IMR-90 (cell line): ENCODE results near the gene RYR1. TPM values are rescaled to one million over a fixed set of nuclear protein-coding genes. Genes with fewer than 3 reads are reported as not detected.

Experiments used
- ATAC-seq: fragments of 200-7000 bp; cut with Tn5 transposase; 2 replicates; pipeline ENCODE4 v1.9.1; 2020; ENCODE audit warnings: low read depth, mild to moderate bottlenecking, moderate library complexity
- BruUV-seq: library from RNA; stranded (reverse); fragments of 400-500 nt; replicated peaks from 2 replicates; lab custom pipeline; 2021; lab: Mats Ljungman, UMichigan
- CTCF ChIA-PET: fragments of 300-600 bp; formaldehyde crosslinking; extraction: SDS; loops from one replicate; lab custom pipeline; 2021; ENCODE audit warnings: antibody characterized with exemption; lab: Yijun Ruan, JAX
- POLR2A ChIA-PET: fragments of 300-600 bp; sonication (Branson Sonifier 250); formaldehyde crosslinking; loops from one replicate; lab custom pipeline; 2022; ENCODE audit warnings: antibody characterized with exemption; ENCODE audit not compliant: unreplicated experiment; lab: Charles Lee
- DNase-seq: peaks from one replicate; pipeline ENCODE4 v3.0.0; 2013
- H2AFZ ChIP-seq: replicated peaks from 2 replicates; pipeline ENCODE3; 2013; ENCODE audit warnings: low read length, mild to moderate bottlenecking; ENCODE audit not compliant: poor library complexity
- H2AK5ac ChIP-seq: 2 replicates; pipeline ENCODE4 v1.6.1; 2013; ENCODE audit warnings: low read depth, low read length, inconsistent platforms
- H2AK9ac ChIP-seq: replicated peaks from 2 replicates; pipeline ENCODE3; 2013; ENCODE audit warnings: mild to moderate bottlenecking, low read depth, low read length, moderate library complexity; ENCODE audit not compliant: poor library complexity
- H2BK120ac ChIP-seq: 2 replicates; pipeline ENCODE4 v1.6.1; 2013; ENCODE audit warnings: low read depth, low read length, inconsistent platforms
- H2BK15ac ChIP-seq: 3 replicates; pipeline ENCODE4 v1.6.1; 2013; ENCODE audit warnings: low read depth, low read length, inconsistent platforms
- H2BK20ac ChIP-seq: 2 replicates; pipeline ENCODE4 v1.6.1; 2013; ENCODE audit warnings: low read depth, mild to moderate bottlenecking, inconsistent platforms, low read length, moderate library complexity
- H2BK5ac ChIP-seq: 2 replicates; pipeline ENCODE4 v1.6.1; 2013; ENCODE audit warnings: mild to moderate bottlenecking, low read depth, low read length, inconsistent platforms; ENCODE audit not compliant: poor library complexity, severe bottlenecking
- H3K14ac ChIP-seq: replicated peaks from 2 replicates; pipeline ENCODE4 v1.6.1; 2013; ENCODE audit warnings: low read depth, low read length, inconsistent platforms
- H3K18ac ChIP-seq: 2 replicates; pipeline ENCODE4 v1.6.1; 2013; ENCODE audit warnings: low read depth, low read length, control low read depth
- H3K23ac ChIP-seq: 2 replicates; pipeline ENCODE4 v1.6.1; 2013; ENCODE audit warnings: low read depth, low read length, inconsistent platforms
- H3K27ac ChIP-seq: 2 replicates; pipeline ENCODE4 v1.5.1; 2013; ENCODE audit warnings: mild to moderate bottlenecking, control low read depth, low read length; ENCODE audit not compliant: insufficient read depth
- H3K27me3 ChIP-seq: 2 replicates; pipeline ENCODE4 v1.6.1; 2013; ENCODE audit warnings: low read length; ENCODE audit not compliant: control insufficient read depth, insufficient read depth
- H3K36me3 ChIP-seq: 2 replicates; pipeline ENCODE4 v1.6.1; 2013; ENCODE audit warnings: low read length, mixed read lengths; ENCODE audit not compliant: control insufficient read depth, insufficient read depth
- H3K4ac ChIP-seq: 2 replicates; pipeline ENCODE4 v1.6.1; 2013; ENCODE audit warnings: low read depth, low read length, inconsistent platforms
- H3K4me1 ChIP-seq: 2 replicates; pipeline ENCODE4 v1.6.1; 2013; ENCODE audit warnings: low read length, mixed read lengths; ENCODE audit not compliant: control insufficient read depth, insufficient read depth
- H3K4me2 ChIP-seq: 2 replicates; pipeline ENCODE4 v1.6.1; 2013; ENCODE audit warnings: low read depth, mild to moderate bottlenecking, control low read depth, low read length, moderate library complexity
- H3K4me3 ChIP-seq: 2 replicates; pipeline ENCODE4 v1.5.1; 2013; ENCODE audit warnings: low read depth, mild to moderate bottlenecking, control low read depth, low read length, moderate library complexity; ENCODE audit not compliant: insufficient read depth
- H3K56ac ChIP-seq: 2 replicates; pipeline ENCODE4 v1.6.1; 2013; ENCODE audit warnings: low read length, inconsistent platforms; ENCODE audit not compliant: insufficient read depth; ENCODE audit errors: extremely low read depth
- H3K79me1 ChIP-seq, 2 experiments: 2 replicates each; pipeline ENCODE4 v1.6.1; 2013; ENCODE audit warnings: low read length in 2 of 2, inconsistent platforms in 1 of 2, low read depth in 1 of 2
- H3K9ac ChIP-seq: 2 replicates; pipeline ENCODE4 v1.6.1; 2013; ENCODE audit warnings: low read depth, low read length, control low read depth
- H3K9me1 ChIP-seq: 2 replicates; pipeline ENCODE4 v1.6.1; 2013; ENCODE audit warnings: low read length, inconsistent platforms; ENCODE audit not compliant: insufficient read depth
- H3K9me3 ChIP-seq: 2 replicates; pipeline ENCODE4 v1.6.1; 2013; ENCODE audit warnings: low read length; ENCODE audit not compliant: control insufficient read depth, insufficient read depth
- H4K20me1 ChIP-seq: 2 replicates; pipeline ENCODE4 v1.6.1; 2013; ENCODE audit warnings: low read length, inconsistent platforms; ENCODE audit not compliant: insufficient read depth
- H4K5ac ChIP-seq: 2 replicates; pipeline ENCODE4 v1.6.1; 2013; ENCODE audit warnings: mild to moderate bottlenecking, low read depth, low read length, control low read depth
- H4K8ac ChIP-seq, 2 experiments: 2 replicates each; pipeline ENCODE4 v1.6.1; 2013; ENCODE audit warnings: low read depth in 2 of 2, low read length in 2 of 2, control low read depth in 1 of 2, inconsistent platforms in 1 of 2
- H4K91ac ChIP-seq: 2 replicates; pipeline ENCODE4 v1.6.1; 2013; ENCODE audit warnings: low read depth, low read length, inconsistent platforms; ENCODE audit not compliant: insufficient read depth
- CEBPB ChIP-seq: IDR thresholded peaks from 2 replicates; pipeline ENCODE4 v1.6.1; 2012; ENCODE audit warnings: low read depth, low read length, improper control_type of control experiment
- NFE2L2 ChIP-seq: fragments of 150-350 bp; IDR thresholded peaks from 2 replicates; pipeline ENCODE4 v1.6.1; 2016; ENCODE audit warnings: low read depth, mild to moderate bottlenecking, low read length
- POLR2A ChIP-seq: IDR thresholded peaks from 2 replicates; pipeline ENCODE4 v1.6.1; 2012; ENCODE audit warnings: mild to moderate bottlenecking, low read depth, low read length
- RAD21 ChIP-seq: IDR thresholded peaks from 2 replicates; pipeline ENCODE4 v1.6.1; 2012; ENCODE audit warnings: low read length, improper control_type of control experiment
- WGBS, 2 experiments: methylation state at CpG; one replicate each; pipeline versions ENCODE4 v1.1.5 to v1.1.7; 2013; ENCODE audit warnings: missing lambda C conversion rate in 2 of 2; ENCODE audit not compliant: insufficient read length in 1 of 2; ENCODE audit errors: extremely low coverage in 2 of 2; 5-methylcytosine and 5-hydroxymethylcytosine counted together
- dilution Hi-C: fragments of 300-500 bp; cut with HindIII; formaldehyde crosslinking; loops from one replicate; pipeline ENCODE4 v1.14.3; 2018; ENCODE audit warnings: low sequenced_read_pairs; ENCODE audit not compliant: unreplicated experiment
- in situ Hi-C: fragments of 300-500 bp; cut with MboI; formaldehyde crosslinking; loops from 3 replicates; pipeline ENCODE4 v1.14.3; 2019; ENCODE audit warnings: low sequenced_read_pairs, inconsistent platforms, mixed read lengths
- intact Hi-C: fragments of 100-400 bp; cut with micrococcal nuclease; formaldehyde crosslinking; loops from 2 replicates; pipeline ENCODE4 v1.10.0; 2022
- polyA plus RNA-seq, 3 experiments: library from polyadenylated mRNA; depleted of rRNA; stranded (reverse); fragments of >200 nt; gene quantifications; 2 replicates each; pipeline ENCODE4 v1.2.3, GENCODE V29; 2012; ENCODE audit warnings: low replicate concordance in 1 of 3
- total RNA-seq: library from RNA; depleted of rRNA; stranded (reverse); fragments of >200 nt; gene quantifications from 2 replicates; pipeline ENCODE4 v1.2.3, GENCODE V29; 2012

RYR1 gene
- total and polyA plus RNA-seq, 2 of the 4 experiments (the other 2 are of a cell fraction): not detected

DNA sequence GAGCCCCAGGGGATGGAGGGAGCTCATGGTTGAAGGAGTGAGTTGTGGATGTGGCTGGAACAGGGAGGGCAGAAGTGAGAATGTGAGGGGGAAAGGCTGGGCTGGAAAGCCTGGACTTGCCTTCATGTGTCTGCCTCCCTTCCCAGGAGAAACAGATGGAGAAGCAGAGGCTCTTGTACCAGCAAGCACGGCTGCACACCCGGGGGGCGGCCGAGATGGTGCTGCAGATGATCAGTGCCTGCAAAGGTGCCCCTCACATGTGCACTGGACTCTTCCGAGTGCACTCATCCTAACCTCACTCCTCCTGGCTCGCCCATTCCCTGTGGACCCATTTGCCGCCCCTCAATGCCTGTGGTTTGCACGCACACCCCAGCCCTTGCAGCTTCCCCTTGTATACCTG, 101.1 kb downstream of the RYR1 start:
- no peak overlapping the region for H3K4me2 ChIP-seq
- in situ Hi-C loops (no loop called here), dilution Hi-C loops (no loop called here), intact Hi-C loops (no loop called here)
- H3K56ac ChIP-seq: no peak overlapping the region
- no peak overlapping the region for H4K8ac ChIP-seq
- H3K27me3 ChIP-seq: peaks cover 2% of the 10 kb centered on the region
- H3K9me1 ChIP-seq: no peaks in the 10 kb centered on the region
- ChIA-PET POLR2A (no interaction called here), CTCF (no interaction called here)
- H2BK20ac ChIP-seq: no peak overlapping the region
- H3K79me1 ChIP-seq: no peaks in the 10 kb centered on the region
- no peaks in the 10 kb centered on the region for H4K20me1 ChIP-seq
- no peak overlapping the region for H3K14ac ChIP-seq
- peak overlapping the region; percentile 42 for H2AK9ac ChIP-seq
- H2BK120ac ChIP-seq: no peak overlapping the region
- H3K4me3 ChIP-seq: no peak overlapping the region
- peaks cover 14% of the 10 kb centered on the region for H3K9me3 ChIP-seq
- no peak overlapping the region for H3K18ac ChIP-seq
- H4K91ac ChIP-seq: no peak overlapping the region
- DNase-seq (no peak), ATAC-seq (no peak)
- TF ChIP-seq RAD21 (no peak), NFE2L2 (no peak), POLR2A (no peak), CEBPB (no peak)
- WGBS, 2 experiments: 85% methylated on average over 6 of the region's 8 CpGs; no CpG with 5 or more reads in 1 of the 2 experiments
- no peak overlapping the region for H4K5ac ChIP-seq
- H2BK15ac ChIP-seq: no peak overlapping the region
- BruUV-seq: no TSS peak
- H2BK5ac ChIP-seq: no peak overlapping the region
- no peak overlapping the region for H3K23ac ChIP-seq
- no peak overlapping the region for H2AK5ac ChIP-seq
- no peaks in the 10 kb centered on the region for H3K4me1 ChIP-seq
- no peaks in the 10 kb centered on the region for H3K36me3 ChIP-seq
- H3K27ac ChIP-seq: no peak overlapping the region
- H3K9ac ChIP-seq: no peak overlapping the region
- no peak overlapping the region for H3K4ac ChIP-seq
- no peak overlapping the region for H2AFZ ChIP-seq
